SK-N-SH (cell line): ENCODE measurements around the gene EXOC5.

ENCODE experiments used
- MXI1 ChIP-seq: IDR thresholded peaks from 2 replicates; pipeline ENCODE4 v1.6.1; 2012; ENCODE audit warnings: mild to moderate bottlenecking, low read depth, low read length, improper control_type of control experiment
- TF ChIP-seq, protein P1 (sequence below): fragments of 200-600 bp; sonication (generic); IDR thresholded peaks from 2 replicates; pipeline ENCODE4 v1.6.1; 2017; ENCODE audit warnings: antibody characterized with exemption, mild to moderate bottlenecking, moderate library complexity
- TF ChIP-seq, protein P2 (sequence below): IDR thresholded peaks from 2 replicates; pipeline ENCODE4 v1.4.0; 2012; ENCODE audit warnings: low read depth

DNA sequence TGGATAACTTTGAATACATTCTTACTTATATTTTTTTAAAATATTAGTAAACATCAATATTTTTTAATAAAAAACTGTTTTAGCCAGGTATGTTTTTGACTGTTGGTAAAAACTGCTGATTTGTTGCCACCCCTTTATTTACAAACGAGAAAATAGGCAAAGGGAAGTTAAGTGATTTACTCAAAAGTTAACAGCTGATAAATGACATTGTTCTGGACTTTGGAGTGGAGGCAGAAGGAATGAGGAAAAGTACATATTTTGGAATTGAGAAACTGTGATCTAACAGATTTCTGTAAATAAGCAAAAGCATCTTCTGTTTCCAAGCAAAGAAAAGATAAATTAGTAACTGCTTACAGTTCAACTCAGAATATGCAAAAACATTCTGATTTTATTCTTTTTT, 4.5 kb upstream of the EXOC5 start:
- TF ChIP-seq MXI1, result no peak
- TF ChIP-seq, protein P1, sequence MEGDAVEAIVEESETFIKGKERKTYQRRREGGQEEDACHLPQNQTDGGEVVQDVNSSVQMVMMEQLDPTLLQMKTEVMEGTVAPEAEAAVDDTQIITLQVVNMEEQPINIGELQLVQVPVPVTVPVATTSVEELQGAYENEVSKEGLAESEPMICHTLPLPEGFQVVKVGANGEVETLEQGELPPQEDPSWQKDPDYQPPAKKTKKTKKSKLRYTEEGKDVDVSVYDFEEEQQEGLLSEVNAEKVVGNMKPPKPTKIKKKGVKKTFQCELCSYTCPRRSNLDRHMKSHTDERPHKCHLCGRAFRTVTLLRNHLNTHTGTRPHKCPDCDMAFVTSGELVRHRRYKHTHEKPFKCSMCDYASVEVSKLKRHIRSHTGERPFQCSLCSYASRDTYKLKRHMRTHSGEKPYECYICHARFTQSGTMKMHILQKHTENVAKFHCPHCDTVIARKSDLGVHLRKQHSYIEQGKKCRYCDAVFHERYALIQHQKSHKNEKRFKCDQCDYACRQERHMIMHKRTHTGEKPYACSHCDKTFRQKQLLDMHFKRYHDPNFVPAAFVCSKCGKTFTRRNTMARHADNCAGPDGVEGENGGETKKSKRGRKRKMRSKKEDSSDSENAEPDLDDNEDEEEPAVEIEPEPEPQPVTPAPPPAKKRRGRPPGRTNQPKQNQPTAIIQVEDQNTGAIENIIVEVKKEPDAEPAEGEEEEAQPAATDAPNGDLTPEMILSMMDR, result no peak
- TF ChIP-seq, protein P2, sequence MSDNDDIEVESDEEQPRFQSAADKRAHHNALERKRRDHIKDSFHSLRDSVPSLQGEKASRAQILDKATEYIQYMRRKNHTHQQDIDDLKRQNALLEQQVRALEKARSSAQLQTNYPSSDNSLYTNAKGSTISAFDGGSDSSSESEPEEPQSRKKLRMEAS, result no peak
